Putamen (tissue), 1 donor: Measurements from ENCODE around the gene MYRIP.
"Not testable (repeated sequence)": the region's sequence is repeated elsewhere in the genome, so short reads cannot be mapped to it uniquely, and the experiment has no call there.

Source experiments
- DNase-seq: peaks from one replicate; pipeline ENCODE4 v3.0.0-alpha.2; 2016; ENCODE audit warnings: low spot score

The MYRIP gene

GRCh38 chr3:40084424-40084823, 275.0 kb downstream of the MYRIP start:
- DNase-seq: not testable (repeated sequence)

DNA sequence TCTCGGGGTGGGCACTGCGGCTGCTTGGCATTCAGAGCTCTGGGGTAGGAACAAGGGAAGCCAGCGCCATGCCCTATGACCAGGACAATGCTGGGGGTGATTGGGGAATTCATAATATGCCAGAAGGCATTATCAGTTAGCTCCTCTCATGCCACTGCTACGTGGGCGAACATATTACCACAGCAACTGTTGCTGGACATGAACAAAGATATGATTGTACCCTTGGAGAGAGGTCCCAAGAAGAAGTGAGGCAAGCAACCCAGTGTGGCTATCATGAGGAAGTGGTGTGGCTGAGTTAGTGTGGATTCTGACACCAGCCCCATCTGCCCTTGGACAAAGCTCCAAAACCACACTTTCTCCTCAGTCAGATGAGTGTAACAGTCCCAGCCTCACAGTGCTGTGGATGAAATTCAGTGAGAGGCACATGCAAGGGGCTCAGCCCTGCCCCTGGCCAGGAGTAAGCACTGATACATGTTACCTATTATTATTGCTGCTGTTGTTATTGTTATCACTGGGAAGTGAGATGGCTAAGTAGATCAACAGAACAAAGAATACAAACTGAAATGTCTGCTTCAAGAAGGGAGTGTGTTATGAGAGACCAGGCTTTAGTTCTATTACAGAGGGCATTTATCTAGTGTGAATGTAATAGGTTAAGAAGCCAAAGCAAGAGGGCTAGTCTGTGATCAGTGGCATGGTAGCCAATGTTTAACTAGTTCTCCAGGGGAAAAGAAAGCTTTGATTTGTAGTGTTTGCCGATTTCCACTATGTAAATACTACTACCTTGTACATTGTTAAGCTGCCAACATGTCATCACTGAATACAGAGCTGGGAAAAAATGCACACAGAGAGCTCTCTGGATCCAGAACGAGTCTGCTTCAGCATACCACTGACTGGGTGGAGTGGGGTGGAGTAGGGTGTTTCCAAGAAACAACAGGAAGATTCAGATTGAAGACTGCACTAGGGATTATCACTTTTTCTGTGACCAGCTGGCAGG, 277.8 kb downstream of the MYRIP start:
- DNase-seq: no peak

GRCh38 chr3:40088527-40089170, 279.2 kb downstream of the MYRIP start:
- no peak for DNase-seq

- DNase-seq: no peak
Observed at GRCh38 chr3:40096661-40097111, 287.3 kb downstream of the MYRIP start.

DNA sequence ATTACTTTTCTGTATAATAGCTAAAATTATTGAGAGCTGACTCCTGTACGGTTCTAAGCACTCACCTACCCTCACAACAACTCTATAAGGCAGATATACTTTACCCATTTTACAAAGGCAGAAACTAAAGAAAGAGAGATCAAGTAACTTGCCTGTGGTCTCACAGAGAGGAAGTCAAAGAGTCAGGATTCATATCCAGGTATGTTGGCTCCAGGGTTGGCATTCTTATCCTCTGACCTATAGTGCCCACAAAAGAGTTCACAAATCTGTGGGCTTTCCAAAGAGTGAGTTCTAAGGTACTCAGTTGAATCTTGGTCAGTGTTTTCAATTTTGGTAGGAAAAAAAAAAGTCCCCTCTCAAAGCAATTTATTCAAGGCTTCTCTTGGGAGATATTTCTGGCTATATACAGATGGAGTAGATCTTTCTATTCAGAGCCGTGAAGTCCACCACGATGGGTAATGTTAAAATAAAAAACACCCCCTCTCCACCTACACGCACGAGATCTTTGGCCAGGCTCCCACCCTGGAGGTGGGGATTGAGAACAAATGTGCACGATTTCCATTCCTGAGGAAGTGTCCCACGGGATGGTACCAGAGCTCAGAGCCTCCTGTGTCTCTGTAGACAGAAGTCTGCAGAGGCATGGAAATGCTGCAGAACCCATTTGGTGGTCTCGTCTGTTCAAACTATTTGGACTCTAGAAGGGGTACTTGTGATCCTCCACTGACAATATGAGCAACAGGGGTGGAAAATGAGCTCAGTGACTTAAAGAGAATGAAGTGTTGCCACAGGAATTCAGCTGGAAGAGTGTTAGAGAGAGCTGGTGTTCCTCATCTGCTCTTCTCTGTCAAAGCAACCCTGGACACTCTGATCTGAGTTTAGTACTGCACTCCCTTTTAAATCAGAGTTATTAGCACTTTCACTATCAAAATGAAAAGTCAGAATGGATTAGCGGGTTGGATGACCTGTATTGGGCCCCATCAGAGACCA, 288.0 kb downstream of the MYRIP start:
- no peak for DNase-seq

DNA sequence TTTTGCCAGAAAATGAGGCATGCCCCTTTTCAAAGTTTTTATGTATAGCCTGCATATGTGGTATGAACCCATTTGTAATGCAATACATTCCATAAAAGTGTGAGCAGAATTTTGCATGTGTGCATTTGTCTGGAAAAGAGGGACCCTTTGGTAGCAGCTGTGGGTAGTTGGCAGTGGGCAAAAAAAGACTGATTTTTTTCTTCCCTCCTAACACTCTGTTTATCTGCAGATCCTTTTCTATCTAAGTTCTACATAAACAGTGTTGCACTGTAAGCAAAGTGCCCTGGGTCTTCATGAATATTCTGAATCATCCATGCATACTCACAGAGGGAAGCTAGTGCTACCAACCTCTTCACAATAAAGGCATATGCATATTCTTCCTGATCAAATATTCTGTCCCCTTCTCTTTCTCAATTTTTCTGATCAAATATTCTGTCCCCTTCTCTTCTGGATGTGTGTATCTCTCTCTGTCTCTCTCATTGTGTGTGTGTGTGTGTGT, 288.9 kb downstream of the MYRIP start:
- no peak for DNase-seq

GRCh38 chr3:40099871-40100270, 290.5 kb downstream of the MYRIP start:
- no peak for DNase-seq

DNA sequence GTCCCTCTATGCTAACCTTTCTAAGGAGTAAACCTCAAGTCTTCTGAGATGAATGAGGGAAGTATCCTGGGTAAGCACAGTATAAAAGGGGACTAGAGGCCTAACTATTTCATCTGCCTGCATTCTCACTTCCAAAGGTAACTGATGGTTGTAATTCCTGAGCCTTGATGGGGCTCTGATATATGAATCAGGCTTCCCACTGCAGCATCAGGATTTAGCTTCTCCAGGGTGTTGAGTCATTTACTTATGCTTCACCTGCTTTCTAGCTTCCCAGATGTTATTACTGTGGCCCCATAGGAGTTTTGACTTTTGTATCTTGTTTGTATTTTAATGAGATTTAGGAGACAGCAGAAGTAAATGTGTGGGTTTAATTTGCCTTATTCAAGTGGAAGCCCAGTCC, 292.8 kb downstream of the MYRIP start:
- DNase-seq: no peak

- no peak for DNase-seq
Observed at GRCh38 chr3:40103829-40104228, 294.4 kb downstream of the MYRIP start.

DNA sequence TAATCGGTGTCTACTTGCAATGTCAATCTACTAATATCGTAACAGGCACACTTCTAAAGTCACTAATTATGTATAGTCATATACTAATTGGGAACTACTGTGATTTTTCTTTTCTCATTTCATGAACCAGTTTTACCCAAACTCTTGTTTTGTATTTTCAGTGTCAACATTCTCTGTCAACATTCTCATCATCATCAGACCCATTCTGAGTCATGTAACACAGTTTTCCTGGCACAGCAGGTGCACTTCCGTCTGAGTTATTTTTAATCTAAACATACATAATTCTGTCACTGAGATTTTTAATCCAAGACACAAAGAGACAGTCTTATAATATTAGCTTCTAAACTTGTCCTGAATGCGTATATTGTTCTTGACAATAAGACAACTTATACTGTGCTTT, 295.0 kb downstream of the MYRIP start:
- DNase-seq: no peak

DNA sequence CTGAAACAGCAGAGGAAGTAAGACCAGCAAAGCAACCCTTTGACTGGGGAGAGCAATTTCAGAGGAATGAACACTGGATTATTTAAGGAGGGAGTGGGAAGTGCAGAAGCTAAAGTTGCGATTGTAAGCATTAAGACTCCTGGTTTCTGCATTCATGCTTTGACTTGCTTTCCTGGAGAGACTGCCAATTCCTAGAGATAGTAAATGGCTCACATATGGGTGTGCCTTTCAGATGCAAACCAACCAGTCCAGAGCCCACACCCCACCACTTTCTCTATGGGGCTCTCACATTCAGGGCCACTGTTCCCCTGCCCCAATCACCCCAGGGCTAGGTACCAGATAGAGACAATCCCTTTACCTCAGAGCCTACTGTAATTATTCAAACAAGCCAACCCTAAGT, 299.2 kb downstream of the MYRIP start:
- DNase-seq: no peak

- DNase-seq: no peak
Observed at GRCh38 chr3:40109641-40110490, 300.5 kb downstream of the MYRIP start.

- no peak for DNase-seq
Observed at GRCh38 chr3:40116478-40117177, 307.2 kb downstream of the MYRIP start.

DNA sequence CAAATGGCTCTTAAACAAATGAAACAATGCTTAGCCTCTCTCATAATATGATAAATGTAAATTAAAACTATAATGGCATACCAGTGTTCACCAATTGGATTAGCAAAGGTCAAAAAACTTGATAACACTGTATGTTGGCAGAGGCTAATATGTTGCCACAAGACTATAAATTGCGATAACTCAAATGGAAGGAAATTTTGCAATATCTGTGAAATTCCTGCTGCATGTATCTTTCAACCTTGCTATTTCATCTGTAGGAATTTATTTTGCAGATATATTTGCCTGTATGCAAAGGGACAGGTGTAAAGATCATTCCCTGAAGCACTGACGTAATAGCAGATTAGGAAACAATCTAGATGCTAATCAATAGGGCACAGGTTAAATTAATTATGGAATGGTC, 308.7 kb downstream of the MYRIP start:
- DNase-seq: no peak

DNA sequence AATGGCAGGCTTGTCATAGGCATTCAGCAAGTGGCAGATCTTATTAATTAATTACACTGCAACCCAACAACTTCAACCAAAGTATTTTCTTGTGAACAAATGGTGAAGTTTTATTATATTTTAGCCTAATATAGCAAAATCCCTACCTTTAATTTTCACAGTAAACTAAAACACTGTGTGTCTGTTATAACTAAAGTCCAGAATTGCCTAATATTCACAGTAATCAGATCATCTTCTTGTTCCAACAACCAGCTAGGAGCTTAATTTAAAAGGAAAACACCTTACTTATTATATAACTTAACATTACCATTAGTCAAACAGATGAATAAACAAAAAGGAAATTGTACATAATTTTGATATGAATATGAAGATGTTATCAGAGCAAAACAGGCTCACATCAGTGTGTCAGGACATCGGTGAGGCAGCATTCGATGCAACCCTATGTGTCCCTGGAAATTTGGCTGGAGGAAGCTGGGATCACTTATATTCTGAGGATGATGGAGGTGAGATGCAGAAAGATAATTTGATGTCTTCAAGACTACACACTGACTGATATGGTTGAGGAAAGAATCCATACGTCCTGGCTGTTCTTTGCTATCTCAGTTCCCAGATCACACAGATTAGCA, 310.8 kb downstream of the MYRIP start:
- no peak for DNase-seq

- no peak for DNase-seq
Observed at GRCh38 chr3:40120806-40121205, 311.4 kb downstream of the MYRIP start.

DNA sequence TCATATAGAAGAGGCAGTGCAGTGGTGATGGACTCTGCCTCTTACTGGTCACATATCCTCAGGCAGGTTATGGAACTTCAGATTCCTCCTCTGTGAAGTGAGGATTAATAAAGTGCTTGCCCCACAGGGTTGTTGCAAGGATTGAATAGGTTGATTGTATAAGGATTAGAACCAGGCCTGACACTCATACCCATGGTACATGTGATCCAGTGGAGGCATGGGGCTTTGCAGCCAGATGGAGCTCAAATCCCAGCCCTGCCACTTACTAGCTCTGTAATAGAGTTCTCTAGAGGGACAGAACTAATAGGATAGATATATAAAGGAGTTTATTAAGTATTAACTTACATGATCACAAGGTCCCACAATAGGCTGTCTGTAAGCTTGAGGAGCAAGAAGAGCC, 315.5 kb downstream of the MYRIP start:
- no peak for DNase-seq

GRCh38 chr3:40128166-40128565, 318.8 kb downstream of the MYRIP start:
- DNase-seq: no peak

GRCh38 chr3:40129510-40129909, 320.1 kb downstream of the MYRIP start:
- DNase-seq: no peak

GRCh38 chr3:40129981-40130380, 320.6 kb downstream of the MYRIP start:
- DNase-seq: no peak
